Vagina (tissue), 2 donors: ENCODE results near the gene GRK1. TPM values are rescaled to one million over a fixed set of nuclear protein-coding genes. Genes with fewer than 3 reads are reported as not detected.
A peak's percentile ranks its signal among the peaks of the same experiment; 100 is the strongest.

Experiments used
- DNase-seq, 2 donors: peaks; one replicate each; pipeline ENCODE4 v3.0.0-alpha.2; 2017; ENCODE audit errors: extremely low spot score in 2 of 2
- H3K27ac ChIP-seq: fragments of 200-600 bp; sonication (generic); one replicate; pipeline ENCODE4 v1.5.1; 2019
- H3K27me3 ChIP-seq: fragments of 200-600 bp; sonication (generic); one replicate; pipeline ENCODE4 v1.5.1; 2019
- H3K36me3 ChIP-seq, 2 donors: fragments of 200-600 bp; sonication (generic); one replicate each; pipeline ENCODE4 v1.5.1; 2017 to 2019
- H3K4me1 ChIP-seq: fragments of 200-600 bp; sonication (generic); one replicate; pipeline ENCODE4 v1.5.1; 2019
- H3K4me3 ChIP-seq, 2 donors: fragments of 200-600 bp; sonication (generic); 1 replicate in 1 of 2; 2 replicates in 1 of 2; pipeline ENCODE4 v1.5.1; 2016 to 2019
- H3K9me3 ChIP-seq: fragments of 200-600 bp; sonication (generic); one replicate; pipeline ENCODE4 v1.5.1; 2019
- POLR2A ChIP-seq, 2 donors: fragments of 450-650 bp; IDR thresholded peaks; one replicate each; pipeline ENCODE4 v1.6.1; 2017; ENCODE audit warnings: antibody characterized with exemption in 2 of 2, mild to moderate bottlenecking in 2 of 2, moderate library complexity in 2 of 2
- POLR2AphosphoS5 ChIP-seq, 2 donors: sonication (generic); formaldehyde crosslinking; IDR thresholded peaks; one replicate each; pipeline ENCODE4 v1.9.0; 2017; ENCODE audit warnings: antibody characterized with exemption in 2 of 2, mild to moderate bottlenecking in 2 of 2, low read depth in 1 of 2; ENCODE audit not compliant: insufficient read depth in 1 of 2
- intact Hi-C: fragments of 100-400 bp; cut with DNase I; formaldehyde crosslinking; loops from one replicate; pipeline ENCODE4 v1.15.1; 2023
- total RNA-seq: library from RNA; depleted of rRNA; stranded (reverse); fragments of >200 nt; gene quantifications from one replicate; pipeline ENCODE4 v1.2.3, GENCODE V29; 2016
- TF ChIP-seq, protein P1 (sequence below), 3 experiments: fragments of 450-650 bp in 2 of 3; fragments of 200-600 bp in 1 of 3; sonication (generic) in 1 of 3; IDR thresholded peaks; one replicate each; pipeline ENCODE4 v1.5.1; 2017 to 2019; ENCODE audit warnings: antibody characterized with exemption in 3 of 3, mild to moderate bottlenecking in 2 of 3, moderate library complexity in 2 of 3

GRK1 gene
- total RNA-seq, 1 donor from 2014 or later = not detected

DNA sequence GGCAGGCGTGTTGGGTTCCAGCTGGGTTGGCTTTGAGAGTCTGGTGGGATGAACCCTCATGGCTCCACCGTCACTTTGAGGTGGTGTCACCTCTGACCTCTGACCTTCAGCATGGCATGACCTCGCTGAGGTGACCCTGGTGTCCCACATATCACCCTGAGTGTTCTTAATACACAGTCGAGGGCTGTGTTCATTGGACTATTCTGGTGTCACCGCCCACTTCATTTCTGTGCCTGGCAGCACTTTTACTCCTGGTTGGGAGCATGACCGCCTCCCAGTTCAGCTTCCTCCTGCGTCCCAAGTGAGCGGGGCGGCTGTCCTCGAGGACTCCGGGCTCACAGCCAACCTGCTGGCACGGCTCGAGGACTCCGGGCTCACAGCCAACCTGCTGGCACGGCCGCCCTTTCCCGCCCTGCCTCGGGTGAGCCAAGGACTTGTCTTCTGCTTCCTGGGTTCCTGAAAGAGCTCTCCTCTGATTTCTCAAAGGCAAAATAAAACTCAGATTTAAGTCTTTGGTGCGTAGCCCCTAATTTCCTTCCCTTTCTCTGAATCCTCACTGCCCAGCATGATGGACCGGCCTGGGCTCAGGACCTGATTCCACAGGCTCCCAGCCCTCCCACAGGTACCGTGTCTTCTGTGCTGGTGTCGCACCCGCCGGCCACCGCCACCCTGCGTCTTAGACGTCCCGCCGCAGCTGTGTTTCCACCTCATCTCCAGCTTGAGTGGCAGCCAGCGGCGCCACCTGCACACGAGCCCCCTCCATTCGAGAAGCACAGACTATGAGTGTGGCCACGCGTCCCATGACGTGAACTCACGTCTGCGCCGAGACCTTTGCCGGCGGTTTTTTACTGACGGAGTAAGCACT, 19.4 kb upstream of the GRK1 start:
- no peak overlapping the region for H3K27ac ChIP-seq
- intact Hi-C loops = no loop called here

DNA sequence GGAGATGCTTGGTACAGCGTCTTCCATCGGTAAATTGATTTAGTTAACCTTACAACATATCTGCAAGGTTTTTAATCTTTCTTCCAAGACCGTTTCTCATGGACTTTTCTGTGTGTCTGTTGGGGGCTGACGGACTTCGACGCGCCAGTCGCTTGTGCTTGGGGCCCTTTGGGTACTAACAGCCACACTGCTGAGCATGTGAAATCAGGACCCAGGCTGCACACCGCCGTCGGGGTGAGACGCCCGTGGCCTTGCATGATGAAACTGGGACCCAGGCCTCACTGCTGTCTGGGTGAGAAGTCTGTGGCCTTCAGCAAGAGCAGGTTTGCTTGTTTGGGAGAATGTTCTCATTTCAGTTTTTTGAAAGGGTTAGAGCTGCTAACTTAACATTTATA, 18.8 kb upstream of the GRK1 start:
- Histone ChIP-seq H3K4me1 (peaks cover 20% of the 10 kb centered on the region), H3K9me3 (no peaks in the 10 kb centered on the region), H3K27ac (no peak overlapping the region), H3K4me3 (no peak overlapping the region), H3K27me3 (no peaks in the 10 kb centered on the region), H3K36me3 (no peaks in the 10 kb centered on the region)
- intact Hi-C loops = no loop called here
- TF ChIP-seq POLR2AphosphoS5 (IDR thresholded peaks at IDR 0.05; ENCODE audit: insufficient read depth in 1 of 2, low read depth in 1 of 2) = no peak
- TF ChIP-seq POLR2A (IDR thresholded peaks at IDR 0.05) = no peak
- TF ChIP-seq, protein P1, sequence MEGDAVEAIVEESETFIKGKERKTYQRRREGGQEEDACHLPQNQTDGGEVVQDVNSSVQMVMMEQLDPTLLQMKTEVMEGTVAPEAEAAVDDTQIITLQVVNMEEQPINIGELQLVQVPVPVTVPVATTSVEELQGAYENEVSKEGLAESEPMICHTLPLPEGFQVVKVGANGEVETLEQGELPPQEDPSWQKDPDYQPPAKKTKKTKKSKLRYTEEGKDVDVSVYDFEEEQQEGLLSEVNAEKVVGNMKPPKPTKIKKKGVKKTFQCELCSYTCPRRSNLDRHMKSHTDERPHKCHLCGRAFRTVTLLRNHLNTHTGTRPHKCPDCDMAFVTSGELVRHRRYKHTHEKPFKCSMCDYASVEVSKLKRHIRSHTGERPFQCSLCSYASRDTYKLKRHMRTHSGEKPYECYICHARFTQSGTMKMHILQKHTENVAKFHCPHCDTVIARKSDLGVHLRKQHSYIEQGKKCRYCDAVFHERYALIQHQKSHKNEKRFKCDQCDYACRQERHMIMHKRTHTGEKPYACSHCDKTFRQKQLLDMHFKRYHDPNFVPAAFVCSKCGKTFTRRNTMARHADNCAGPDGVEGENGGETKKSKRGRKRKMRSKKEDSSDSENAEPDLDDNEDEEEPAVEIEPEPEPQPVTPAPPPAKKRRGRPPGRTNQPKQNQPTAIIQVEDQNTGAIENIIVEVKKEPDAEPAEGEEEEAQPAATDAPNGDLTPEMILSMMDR (IDR thresholded peaks at IDR 0.05) = no peak
- DNase-seq = no peak

More for the DNA sequence above, 19.4 kb upstream of the GRK1 start:
- Histone ChIP-seq H3K27me3 (no peaks in the 10 kb centered on the region), H3K36me3 (no peaks in the 10 kb centered on the region), H3K4me3 (no peak overlapping the region), H3K9me3 (no peaks in the 10 kb centered on the region), H3K4me1 (peaks cover 20% of the 10 kb centered on the region)
- no peak for DNase-seq
- TF ChIP-seq, protein P1 (IDR thresholded peaks at IDR 0.05) = no peak
- TF ChIP-seq POLR2AphosphoS5 (IDR thresholded peaks at IDR 0.05; ENCODE audit: insufficient read depth in 1 of 2, low read depth in 1 of 2) = peak; percentile 50 to 63

DNA sequence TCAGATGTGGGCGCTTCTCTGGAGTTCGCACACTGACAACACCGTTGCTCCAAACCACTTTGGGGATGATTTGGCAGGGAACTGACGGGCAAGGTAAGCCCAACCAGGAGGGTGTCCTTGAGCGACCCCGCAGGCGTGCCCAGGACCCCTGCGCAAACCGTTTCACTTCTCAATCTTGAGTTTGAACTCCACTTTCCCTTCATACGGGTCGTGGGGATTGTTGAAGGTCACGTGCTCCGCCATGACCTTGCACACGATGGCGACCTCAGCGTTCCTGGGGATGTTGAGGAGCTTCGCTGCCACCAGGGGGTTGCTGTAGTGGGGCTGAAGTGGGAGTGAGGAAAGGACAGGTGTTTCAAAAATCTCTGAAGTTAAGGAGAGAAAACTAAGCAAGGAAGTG, 17.8 kb upstream of the GRK1 start:
- DNase-seq = no peak
- TF ChIP-seq POLR2AphosphoS5 (IDR thresholded peaks at IDR 0.05; ENCODE audit: insufficient read depth in 1 of 2, low read depth in 1 of 2) = no peak
- TF ChIP-seq POLR2A (IDR thresholded peaks at IDR 0.05) = no peak
- TF ChIP-seq, protein P1 (IDR thresholded peaks at IDR 0.05) = no peak
- Histone ChIP-seq H3K27me3 (no peaks in the 10 kb centered on the region), H3K27ac (no peak overlapping the region), H3K36me3 (no peaks in the 10 kb centered on the region), H3K9me3 (no peaks in the 10 kb centered on the region), H3K4me1 (peaks cover 20% of the 10 kb centered on the region), H3K4me3 (no peak overlapping the region)
- intact Hi-C loops = no loop called here

GRCh38 chr13:113650275-113650674, 16.7 kb upstream of the GRK1 start:
- peaks cover 20% of the 10 kb centered on the region for H3K4me1 ChIP-seq
- no peak for DNase-seq
- TF ChIP-seq POLR2AphosphoS5 (IDR thresholded peaks at IDR 0.05; ENCODE audit: insufficient read depth in 1 of 2, low read depth in 1 of 2) (no peak), POLR2A (IDR thresholded peaks at IDR 0.05) (no peak)
- TF ChIP-seq, protein P1 (IDR thresholded peaks at IDR 0.05) = no peak
- no peak overlapping the region for H3K27ac ChIP-seq
- intact Hi-C loops = no loop called here
- no peaks in the 10 kb centered on the region for H3K27me3 ChIP-seq
- no peak overlapping the region for H3K4me3 ChIP-seq
- H3K9me3 ChIP-seq = no peaks in the 10 kb centered on the region
- H3K36me3 ChIP-seq = no peaks in the 10 kb centered on the region

- H3K9me3 ChIP-seq = no peaks in the 10 kb centered on the region
- H3K36me3 ChIP-seq = no peaks in the 10 kb centered on the region
- intact Hi-C loops = no loop called here
- H3K27ac ChIP-seq = no peak overlapping the region
- DNase-seq = no peak
- H3K4me3 ChIP-seq = no peak overlapping the region
- TF ChIP-seq, protein P1 (IDR thresholded peaks at IDR 0.05) = no peak
- TF ChIP-seq POLR2AphosphoS5 (IDR thresholded peaks at IDR 0.05; ENCODE audit: insufficient read depth in 1 of 2, low read depth in 1 of 2) (no peak), POLR2A (IDR thresholded peaks at IDR 0.05) (no peak)
- H3K4me1 ChIP-seq = peaks cover 20% of the 10 kb centered on the region
- H3K27me3 ChIP-seq = no peaks in the 10 kb centered on the region
These were observed 16.3 kb upstream of the GRK1 start for GRCh38 chr13:113650731-113651148.
